Islet of Langerhans (tissue), 1 donor: ENCODE results near the gene CHRM1.

Experiments
- FAIRE-seq: peaks from one replicate; lab custom pipeline; 2011; peaks lifted over from hg19 to GRCh38; lab: Jason Lieb, UNC

Gene CHRM1

DNA sequence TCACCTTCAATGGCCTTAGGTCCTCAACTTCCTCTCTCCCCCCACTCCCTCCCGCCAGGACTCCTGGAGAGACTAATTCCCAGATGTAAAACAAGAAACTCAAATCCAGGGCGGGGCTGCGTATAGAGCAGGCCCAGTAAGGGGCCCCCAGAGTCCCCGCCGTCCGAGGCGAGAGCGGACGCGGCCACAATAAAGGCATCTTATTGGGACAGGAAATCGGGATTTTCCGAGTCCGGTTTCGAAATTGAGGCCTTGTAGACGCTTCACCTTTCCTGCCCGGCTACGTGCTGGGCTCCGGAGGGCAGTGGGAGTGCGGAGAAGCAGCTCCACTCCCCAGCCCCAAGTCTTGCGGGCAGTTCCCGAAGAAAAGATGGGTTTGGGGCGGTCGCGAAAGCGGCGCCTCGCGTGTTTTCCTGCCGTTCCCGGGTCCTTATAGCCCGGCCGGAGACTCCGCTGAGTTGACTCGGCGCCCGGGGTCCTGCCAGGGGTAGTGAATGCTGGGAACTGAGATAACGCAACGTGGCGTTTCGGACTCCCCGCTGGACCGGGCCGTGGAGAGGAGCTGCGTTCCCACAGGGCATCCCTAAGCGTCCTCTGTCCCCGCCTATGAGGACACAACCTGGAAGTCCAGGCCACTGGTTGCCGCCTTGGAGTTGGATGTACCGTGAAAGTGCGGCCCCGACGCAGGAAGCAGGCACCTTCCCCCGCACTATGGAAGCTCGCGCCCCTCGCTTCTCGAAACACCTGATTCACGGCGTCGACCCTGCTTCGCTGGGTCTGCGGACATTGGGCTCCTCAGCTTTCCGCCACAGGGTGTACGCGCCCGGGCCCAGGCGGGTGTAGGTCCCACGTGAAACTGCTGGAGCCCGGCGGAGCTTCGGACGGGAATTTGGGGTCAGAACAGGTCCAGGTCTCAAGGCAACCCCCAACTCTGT is 4.8 kb upstream of the CHRM1 start:
- FAIRE-seq: no peak

GRCh38 chr11:62925308-62925707 is 4.1 kb upstream of the CHRM1 start:
- FAIRE-seq: no peak

- no peak for FAIRE-seq
Observed at GRCh38 chr11:62923601-62924411, 2.6 kb upstream of the CHRM1 start.

DNA sequence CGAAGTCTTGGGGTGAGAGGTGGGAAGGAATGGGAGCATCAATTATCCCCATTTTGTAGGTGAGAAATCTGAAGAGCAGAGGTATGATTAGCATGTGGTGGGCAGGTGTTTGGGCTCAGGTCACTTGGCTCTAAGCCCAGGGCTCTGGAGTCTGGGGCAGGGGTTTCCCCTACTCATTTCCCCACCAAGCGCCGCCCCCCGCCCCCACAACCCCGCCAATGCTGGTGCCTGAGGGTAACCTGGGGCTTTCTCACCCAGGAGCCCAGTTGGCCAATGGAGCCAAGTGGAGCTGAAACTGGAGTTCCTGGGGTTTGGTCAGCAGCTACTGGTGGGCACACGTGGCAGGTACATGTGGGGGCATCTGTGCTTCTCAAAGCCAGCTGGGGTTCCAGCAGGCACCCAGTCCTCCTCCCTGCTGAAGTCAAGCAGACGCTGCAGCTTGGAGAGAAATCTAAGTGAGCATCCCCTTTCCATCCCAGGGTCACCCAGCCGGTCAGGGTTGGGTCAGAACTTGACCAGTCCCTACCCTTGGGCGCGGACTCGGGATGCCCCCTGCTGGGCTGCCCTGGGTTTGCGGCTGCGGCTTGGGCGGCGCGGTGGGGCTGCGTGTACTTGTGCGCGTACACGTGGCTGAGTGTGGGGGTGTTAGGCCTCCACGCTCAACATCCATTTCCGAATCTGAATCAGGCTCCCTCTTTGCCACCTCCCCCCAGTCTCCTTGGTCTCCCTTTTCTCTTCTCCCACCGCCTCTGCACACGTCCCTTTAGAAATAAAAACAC is 1.7 kb upstream of the CHRM1 start:
- FAIRE-seq: no peak

DNA sequence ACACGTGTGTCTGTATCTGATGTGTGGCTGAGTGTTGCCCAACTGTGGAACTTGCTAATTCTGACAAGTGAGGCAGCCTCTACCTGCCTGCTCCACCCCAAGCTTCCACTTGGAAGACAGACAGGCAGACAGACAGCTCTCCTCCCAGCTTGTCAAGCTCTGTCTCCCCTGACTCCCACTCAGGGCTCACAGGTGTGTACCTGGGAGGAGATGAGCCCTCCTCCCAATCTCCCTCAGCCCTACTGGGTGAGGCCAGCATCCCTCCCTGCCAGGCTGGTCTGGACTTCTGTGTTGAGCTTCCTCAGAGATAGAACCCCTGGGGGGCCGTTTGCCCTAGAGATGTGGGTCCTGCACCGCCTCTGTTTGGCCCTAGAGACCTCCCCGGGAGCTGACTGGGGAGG is 1.0 kb upstream of the CHRM1 start:
- no peak for FAIRE-seq

- no peak for FAIRE-seq
Observed at GRCh38 chr11:62921573-62922188, 518 bp upstream of the CHRM1 start.

DNA sequence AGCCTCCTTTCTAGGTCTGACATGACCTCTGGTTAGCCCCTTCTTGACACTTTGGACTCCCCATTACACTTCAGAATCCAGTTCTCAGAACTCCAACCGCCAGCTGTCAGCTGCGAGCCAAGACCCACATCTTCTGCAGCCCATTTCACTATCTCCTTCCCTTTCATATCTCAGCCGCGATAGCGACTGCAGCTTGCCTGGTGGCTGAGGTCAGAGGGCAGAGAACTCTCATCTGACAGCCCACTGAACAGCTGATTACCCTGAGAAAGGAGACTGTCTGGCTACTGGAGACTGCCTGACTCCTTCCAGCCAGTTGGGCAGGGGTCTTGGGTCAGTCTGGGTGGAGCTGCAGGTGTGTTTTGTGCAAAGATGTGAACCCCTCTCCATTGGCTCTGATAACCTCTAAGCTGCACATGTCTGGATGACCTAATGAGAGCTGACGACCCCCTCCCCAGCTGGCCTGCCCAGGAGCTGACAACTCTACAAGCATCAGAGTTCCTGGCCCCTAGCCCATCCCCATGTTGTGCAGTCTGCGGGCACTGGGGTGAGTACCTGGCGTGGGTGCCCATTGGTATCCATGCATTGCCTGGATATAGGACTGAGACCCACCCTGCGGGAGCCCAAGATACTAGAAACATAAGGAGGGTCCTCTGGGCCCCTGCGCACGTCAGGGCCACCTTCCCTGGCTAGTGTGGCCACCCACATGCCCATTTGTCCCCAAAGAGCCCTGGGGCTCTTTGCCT is 1.1 kb downstream of the CHRM1 start:
- FAIRE-seq: no peak

DNA sequence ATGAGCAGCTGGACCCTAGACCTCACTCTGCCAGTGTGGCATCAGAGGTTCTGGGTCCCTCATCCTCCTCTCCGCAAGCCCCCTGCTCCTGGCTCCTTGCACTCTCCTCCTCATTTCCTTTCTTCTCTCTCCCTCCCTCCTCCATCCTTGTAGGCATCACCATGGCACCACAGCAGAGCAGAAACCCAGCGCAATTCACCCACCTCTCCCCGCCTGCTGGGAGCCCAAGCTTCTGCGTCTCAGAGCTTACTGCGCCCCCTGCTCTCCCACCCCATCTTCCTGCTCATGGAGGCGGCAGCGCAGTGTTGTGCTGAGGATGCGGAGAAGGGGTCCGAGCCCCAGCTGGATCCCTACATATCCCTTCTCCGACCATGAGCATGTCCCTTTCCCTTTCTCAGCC is 1.7 kb downstream of the CHRM1 start:
- FAIRE-seq: no peak

DNA sequence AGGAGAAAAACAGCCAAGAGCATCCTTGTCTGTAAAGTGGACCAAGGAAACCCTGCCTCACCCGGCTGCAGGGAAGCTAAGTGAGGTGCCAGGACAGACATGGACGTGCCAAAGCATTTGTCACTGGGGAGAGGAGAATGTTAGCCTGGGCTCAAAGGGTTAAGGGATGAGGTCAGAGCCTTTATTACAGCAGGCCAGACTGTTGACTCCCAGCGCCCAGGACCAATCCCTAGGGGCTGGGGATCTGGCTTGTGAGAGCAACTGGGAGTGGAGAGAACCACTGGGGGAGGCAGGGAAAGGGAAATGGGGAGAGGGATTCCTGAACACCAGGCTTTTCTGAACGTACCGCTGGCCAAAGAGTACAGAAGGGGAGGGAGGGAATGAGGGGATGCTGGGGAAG is 2.6 kb downstream of the CHRM1 start:
- FAIRE-seq: no peak

- FAIRE-seq: no peak
Observed at GRCh38 chr11:62917906-62918502, 3.2 kb downstream of the CHRM1 start.

DNA sequence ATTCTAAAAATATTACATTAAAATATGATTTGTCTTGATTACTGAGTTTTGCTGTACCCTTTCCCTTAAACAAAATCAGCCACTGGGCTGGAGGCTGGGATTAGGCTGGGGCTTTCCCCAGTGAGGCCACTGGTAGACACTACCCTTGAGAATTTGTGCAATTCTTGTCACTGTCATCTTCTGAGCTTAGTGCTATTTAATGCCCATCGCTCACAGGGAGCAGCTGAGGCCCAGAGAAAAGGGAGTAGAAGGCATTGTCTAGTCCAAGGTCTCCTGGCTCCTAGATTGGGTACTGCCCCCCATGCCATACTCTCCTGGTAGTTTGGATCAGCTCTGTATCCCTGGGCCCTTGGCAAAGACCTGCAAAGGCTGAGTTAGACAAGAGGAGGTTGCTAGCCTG is 6.7 kb downstream of the CHRM1 start:
- FAIRE-seq: no peak

DNA sequence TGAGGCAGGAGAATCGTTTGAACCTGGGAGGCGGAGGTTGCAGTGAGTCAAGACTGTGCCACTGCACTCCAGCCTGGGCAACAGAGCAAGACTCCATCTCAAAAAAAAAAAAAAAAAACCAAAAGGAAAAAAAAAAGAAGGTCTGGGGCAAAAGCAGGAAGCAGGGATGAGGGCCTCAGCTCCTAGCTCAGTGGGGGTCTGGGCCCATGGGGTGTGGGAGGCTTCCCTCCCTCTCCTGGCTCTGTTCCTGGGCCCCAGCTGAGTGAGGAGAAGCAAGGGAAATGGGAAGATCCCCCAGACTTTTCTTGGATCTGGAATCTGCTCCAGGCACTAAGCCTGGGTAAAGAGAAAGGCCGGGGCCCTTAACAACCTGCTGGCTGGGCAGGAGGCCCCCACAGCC is 8.9 kb downstream of the CHRM1 start:
- no peak for FAIRE-seq

DNA sequence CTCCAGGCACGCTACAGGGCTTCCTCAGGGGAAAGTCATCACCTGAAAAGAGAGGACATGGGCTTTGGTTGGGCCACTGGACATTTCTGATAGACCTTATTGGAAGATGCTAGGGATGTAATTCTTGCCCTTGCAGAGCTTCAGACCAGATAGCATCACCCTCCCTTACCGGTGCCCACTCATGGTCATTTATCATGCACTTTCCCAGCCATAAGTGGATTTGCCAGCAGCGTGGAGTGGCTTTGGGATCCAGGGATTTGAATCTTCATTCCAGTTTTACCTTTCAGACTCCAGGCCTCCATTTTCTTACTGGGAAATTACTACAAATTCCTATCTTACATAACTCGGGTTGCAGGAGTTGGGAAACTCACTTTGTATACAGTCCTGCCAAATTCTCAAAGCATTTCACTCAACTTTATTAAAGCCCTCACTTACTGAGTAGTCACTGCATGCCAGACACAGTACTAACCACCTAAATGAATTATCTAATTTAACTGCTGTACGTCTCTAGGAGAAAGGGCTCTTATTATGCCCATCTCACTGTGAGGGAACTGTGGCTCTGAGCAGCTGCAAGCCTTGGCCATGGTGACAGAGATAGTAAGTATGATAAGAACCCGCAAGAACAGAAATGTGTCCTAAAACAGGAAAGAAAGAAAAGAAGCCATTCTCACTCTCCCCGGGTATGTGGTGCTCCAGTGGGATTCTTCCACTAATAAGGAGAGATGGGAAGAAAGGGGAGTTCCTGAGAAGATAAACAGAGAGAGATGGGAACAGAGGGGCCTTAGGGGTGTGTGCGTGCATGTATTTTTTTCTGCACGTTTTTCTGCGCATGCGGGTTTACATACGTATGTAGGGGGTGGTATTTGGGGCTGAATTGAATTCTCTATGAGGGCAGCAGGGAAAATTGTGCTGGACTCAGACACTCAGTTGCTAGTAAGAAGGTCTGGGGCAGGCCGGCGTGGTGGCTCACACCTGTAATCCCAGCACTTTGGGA is 9.7 kb downstream of the CHRM1 start:
- no peak for FAIRE-seq

- FAIRE-seq: no peak
Observed at GRCh38 chr11:62910141-62910882, 10.9 kb downstream of the CHRM1 start.

GRCh38 chr11:62909107-62909894 is 11.9 kb downstream of the CHRM1 start:
- no peak for FAIRE-seq

DNA sequence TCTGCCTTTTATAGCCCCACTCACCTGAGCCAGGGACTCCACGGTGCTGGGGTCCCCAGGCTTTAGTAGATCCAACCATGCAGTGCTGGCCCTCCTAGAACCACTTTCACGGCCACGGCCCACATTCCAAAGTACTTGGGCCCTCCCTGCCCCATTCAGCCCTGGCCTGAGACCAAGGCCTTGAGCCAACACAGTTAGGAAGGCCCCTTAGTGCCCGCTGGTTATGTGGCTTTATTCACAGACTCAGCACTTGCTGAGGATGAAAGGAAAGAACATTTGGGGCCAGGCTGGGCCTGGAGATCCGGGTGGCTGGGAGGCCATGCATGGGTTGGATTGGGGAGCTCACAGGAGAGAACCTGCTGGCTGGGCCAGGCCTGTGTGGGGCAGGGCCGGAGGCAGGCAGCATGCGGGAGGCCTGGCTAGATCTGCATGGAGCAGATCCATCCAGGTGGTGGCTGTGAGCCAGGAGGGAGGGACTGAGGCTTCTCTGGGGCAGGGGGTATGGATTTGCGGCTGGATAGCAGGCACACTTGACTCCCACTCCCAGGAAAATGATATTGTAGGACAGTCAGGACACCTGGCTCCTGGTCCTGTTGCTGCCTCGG is 12.6 kb downstream of the CHRM1 start:
- no peak for FAIRE-seq

GRCh38 chr11:62905927-62906531 is 15.1 kb downstream of the CHRM1 start:
- no peak for FAIRE-seq
